Measurements from ENCODE around the gene NPSR1.

The NPSR1 gene

GRCh38 chr7:34750209-34750608, 92.2 kb downstream of the NPSR1 start:
- ChIA-PET POLR2A (no interaction called here), CTCF (interaction anchor here (0.9 to 1.5 kb wide), 2 partner anchors 10 to 12 kb away, joined by 3 to 6 read pairs; no protein-coding TSS in a partner anchor)
- no peak for DNase-seq (ENCODE audit: low read depth, low spot score)
- no peak overlapping the region for H3K4me3 ChIP-seq (ENCODE audit: low read depth, low read length)
- TF ChIP-seq CTCF (IDR thresholded peaks at IDR 0.05; ENCODE audit: insufficient read depth, low read length, missing control alignments), result no peak

- CTCF ChIA-PET, result interaction anchor here (0.9 to 1.5 kb wide), 2 partner anchors 10 to 12 kb away, joined by 3 to 6 read pairs; no protein-coding TSS in a partner anchor
- no peak overlapping the region for H3K4me3 ChIP-seq (ENCODE audit: low read depth, low read length)
- no peak for TF ChIP-seq CTCF (IDR thresholded peaks at IDR 0.05; ENCODE audit: insufficient read depth, low read length, missing control alignments)
- POLR2A ChIA-PET, result no interaction called here
- DNase-seq (ENCODE audit: low read depth, low spot score), result no peak
Measured at GRCh38 chr7:34750636-34751035, 92.6 kb downstream of the NPSR1 start.

GRCh38 chr7:34751725-34752643, 94.0 kb downstream of the NPSR1 start:
- no peak for DNase-seq (ENCODE audit: low read depth, low spot score)
- ChIA-PET POLR2A (no interaction called here), CTCF (interaction anchor here (1.5 kb wide), 1 partner anchor 8 kb away, joined by 6 read pairs; no protein-coding TSS in a partner anchor)
- no peak overlapping the region for H3K4me3 ChIP-seq (ENCODE audit: low read depth, low read length)
- TF ChIP-seq CTCF (IDR thresholded peaks at IDR 0.05; ENCODE audit: insufficient read depth, low read length, missing control alignments), result no peak

GRCh38 chr7:34752929-34753328, 94.9 kb downstream of the NPSR1 start:
- TF ChIP-seq CTCF (IDR thresholded peaks at IDR 0.05; ENCODE audit: insufficient read depth, low read length, missing control alignments), result no peak
- ChIA-PET POLR2A (no interaction called here), CTCF (no interaction called here)
- no peak for DNase-seq (ENCODE audit: low read depth, low spot score)
- H3K4me3 ChIP-seq (ENCODE audit: low read depth, low read length), result no peak overlapping the region

- no peak for TF ChIP-seq CTCF (IDR thresholded peaks at IDR 0.05; ENCODE audit: insufficient read depth, low read length, missing control alignments)
- no peak for DNase-seq (ENCODE audit: low read depth, low spot score)
- ChIA-PET POLR2A (no interaction called here), CTCF (no interaction called here)
- no peak overlapping the region for H3K4me3 ChIP-seq (ENCODE audit: low read depth, low read length)
Measured at GRCh38 chr7:34755008-34755407, 97.0 kb downstream of the NPSR1 start.

- H3K4me3 ChIP-seq (ENCODE audit: low read depth, low read length), result no peak overlapping the region
- TF ChIP-seq CTCF (IDR thresholded peaks at IDR 0.05; ENCODE audit: insufficient read depth, low read length, missing control alignments), result no peak
- POLR2A ChIA-PET, result no interaction called here
- no peak for DNase-seq (ENCODE audit: low read depth, low spot score)
- CTCF ChIA-PET, result no interaction called here
Measured at GRCh38 chr7:34756025-34756437, 98.0 kb downstream of the NPSR1 start.

Measured in AG04449 (cell line).